Endothelial cell of umbilical vein (primary cell): ENCODE data around the gene LARGE1. TPM values are rescaled to one million over a fixed set of nuclear protein-coding genes. Genes with fewer than 3 reads are reported as not detected.

ENCODE experiments used
- BruUV-seq: library from RNA; stranded (reverse); fragments of 400-500 nt; replicated peaks from 2 replicates; lab custom pipeline; 2021; lab: Mats Ljungman, UMichigan
- CTCF ChIA-PET: fragments of 300-600, 350-600 bp; sonication (Branson Sonifier 250); formaldehyde crosslinking; loops from one replicate; lab custom pipeline; 2021; ENCODE audit warnings: antibody characterized with exemption, inconsistent platforms; lab: Charles Lee
- POLR2A ChIA-PET: fragments of 300-600, 350-600 bp; sonication (Branson Sonifier 250); formaldehyde crosslinking; loops from one replicate; lab custom pipeline; 2021; ENCODE audit warnings: antibody characterized with exemption, inconsistent platforms; lab: Charles Lee
- DNase-seq: peaks from one replicate; pipeline ENCODE4 v3.0.0-alpha.2; 2011; ENCODE audit warnings: low read depth, low spot score
- FAIRE-seq: peaks from 2 replicates; lab custom pipeline; 2011; peaks lifted over from hg19 to GRCh38; lab: Jason Lieb, UNC
- H2AFZ ChIP-seq: 2 replicates; pipeline ENCODE4 v1.6.0; 2012; ENCODE audit warnings: low read depth, low read length, control low read depth, inconsistent platforms
- H3K27ac ChIP-seq: 2 replicates; pipeline ENCODE4 v1.5.1; 2011; ENCODE audit warnings: low read depth, mild to moderate bottlenecking, control low read depth, low read length, moderate library complexity; ENCODE audit not compliant: insufficient read depth
- H3K27me3 ChIP-seq, 2 experiments: 2 replicates each; pipeline versions ENCODE4 v1.6.0 to v1.6.1; 2011; ENCODE audit warnings: low read length in 2 of 2, mixed read lengths in 1 of 2; ENCODE audit not compliant: control insufficient read depth in 2 of 2, insufficient read depth in 2 of 2
- H3K36me3 ChIP-seq, 2 experiments: 2 replicates in 1 of 2; 3 replicates in 1 of 2; pipeline ENCODE4 v1.5.1; 2011; ENCODE audit warnings: low read length in 2 of 2, mild to moderate bottlenecking in 1 of 2, moderate library complexity in 1 of 2; ENCODE audit not compliant: control insufficient read depth in 2 of 2, insufficient read depth in 2 of 2; ENCODE audit errors: extremely low read depth in 1 of 2
- H3K4me1 ChIP-seq: 3 replicates; pipeline ENCODE4 v1.5.1; 2011; ENCODE audit warnings: mild to moderate bottlenecking, low read length; ENCODE audit not compliant: control insufficient read depth, insufficient read depth; ENCODE audit errors: extremely low read depth
- H3K4me2 ChIP-seq: 2 replicates; pipeline ENCODE4 v1.6.1; 2011; ENCODE audit warnings: low read length, control low read depth, mixed read lengths; ENCODE audit not compliant: insufficient read depth
- H3K4me3 ChIP-seq, 3 experiments: fragments of 200-600 bp in 1 of 3; sonication (generic), shearing (Covaris generic) in 1 of 3; replicated peaks in 1 of 3; 2 replicates each; pipeline ENCODE4 v1.5.1; 2011 to 2016; ENCODE audit warnings: control low read depth in 3 of 3, low read length in 3 of 3, mild to moderate bottlenecking in 2 of 3, inconsistent platforms in 1 of 3, low read depth in 1 of 3, moderate library complexity in 1 of 3; ENCODE audit not compliant: insufficient read depth in 1 of 3
- H3K79me2 ChIP-seq: 2 replicates; pipeline ENCODE4 v1.6.0; 2012; ENCODE audit warnings: low read length, inconsistent platforms; ENCODE audit not compliant: control insufficient read depth, insufficient read depth
- H3K9ac ChIP-seq: replicated peaks from 2 replicates; pipeline ENCODE3; 2011; ENCODE audit warnings: low read length, control low read depth; ENCODE audit not compliant: insufficient read depth; ENCODE audit errors: extremely low read depth
- H3K9me1 ChIP-seq: replicated peaks from 3 replicates; pipeline ENCODE4 v1.6.0; 2011; ENCODE audit warnings: mild to moderate bottlenecking, low read length; ENCODE audit not compliant: control insufficient read depth, insufficient read depth; ENCODE audit errors: extremely low read depth
- H3K9me3 ChIP-seq: replicated peaks from 2 replicates; pipeline ENCODE4 v1.5.1; 2012; ENCODE audit warnings: low read length, inconsistent platforms; ENCODE audit not compliant: control insufficient read depth, insufficient read depth
- H4K20me1 ChIP-seq: replicated peaks from 2 replicates; pipeline ENCODE3; 2011; ENCODE audit warnings: mild to moderate bottlenecking, low read length; ENCODE audit not compliant: control insufficient read depth, insufficient read depth; ENCODE audit errors: extremely low read depth
- EZH2 ChIP-seq: IDR thresholded peaks from 2 replicates; pipeline ENCODE4 v1.6.1; 2012; ENCODE audit warnings: borderline replicate concordance, low read depth, mild to moderate bottlenecking, moderate library complexity, low read length, inconsistent platforms; ENCODE audit not compliant: severe bottlenecking
- FOS ChIP-seq: IDR thresholded peaks from 2 replicates; pipeline ENCODE4 v1.6.1; 2011; ENCODE audit warnings: mild to moderate bottlenecking, low read length, moderate library complexity, borderline replicate concordance; ENCODE audit not compliant: insufficient read depth
- GATA2 ChIP-seq: IDR thresholded peaks from 2 replicates; pipeline ENCODE4 v1.7.0; 2011; ENCODE audit warnings: low read depth, mild to moderate bottlenecking, moderate library complexity, mixed read lengths, low read length; ENCODE audit not compliant: insufficient read length, insufficient read depth
- JUN ChIP-seq: IDR thresholded peaks from 2 replicates; pipeline ENCODE4 v1.6.1; 2011; ENCODE audit warnings: borderline replicate concordance, low read depth; ENCODE audit not compliant: insufficient read length, insufficient read depth
- MYC ChIP-seq: IDR thresholded peaks from one replicate; pipeline ENCODE4 v1.6.1; 2011; ENCODE audit warnings: mild to moderate bottlenecking, low read depth, low read length
- POLR2A ChIP-seq: IDR thresholded peaks from 2 replicates; pipeline ENCODE4 v1.6.1; 2012; ENCODE audit warnings: low read depth, mild to moderate bottlenecking, control low read depth, low read length
- POLR2AphosphoS5 ChIP-seq: IDR thresholded peaks from 2 replicates; pipeline ENCODE4 v1.6.1; 2012; ENCODE audit warnings: low read depth, mild to moderate bottlenecking, control low read depth, low read length, moderate library complexity; ENCODE audit not compliant: insufficient read depth
- dilution Hi-C: fragments of 300-500 bp; cut with MboI; formaldehyde crosslinking; loops from one replicate; pipeline ENCODE4 v1.15.0; 2019; ENCODE audit warnings: low sequenced_read_pairs; ENCODE audit not compliant: extremely low pct_ligation_motif_present
- intact Hi-C: fragments of 100-400 bp; cut with micrococcal nuclease; formaldehyde crosslinking; loops from one replicate; pipeline ENCODE4 v1.10.0; 2022
- polyA plus RNA-seq, 4 experiments: library from polyadenylated mRNA; depleted of rRNA in 3 of 4; stranded (reverse) in 3 of 4; unstranded in 1 of 4; fragments of >200 nt; gene quantifications; 2 replicates each; pipeline versions ENCODE4 v1.2.1 to v1.2.3, GENCODE V29; 2011 to 2012; ENCODE audit warnings: missing spikeins in 1 of 4
- total RNA-seq: library from RNA; stranded (reverse); gene quantifications from 2 replicates; pipeline ENCODE4 v1.2.3, GENCODE V29; 2021
- TF ChIP-seq, protein P1 (sequence below), 2 donors: IDR thresholded peaks; 1 replicate in 1 of 2; 2 replicates in 1 of 2; pipeline ENCODE4 v1.5.1; 2011; ENCODE audit warnings: low read length in 2 of 2, mild to moderate bottlenecking in 2 of 2, moderate library complexity in 2 of 2, control low read depth in 1 of 2, inconsistent platforms in 1 of 2, low read depth in 1 of 2; ENCODE audit not compliant: insufficient read depth in 1 of 2; ENCODE audit errors: extremely low read depth in 1 of 2
- TF ChIP-seq, protein P2 (sequence below): IDR thresholded peaks from 2 replicates; pipeline ENCODE4 v1.6.1; 2011; ENCODE audit not compliant: insufficient read depth, insufficient read length

The LARGE1 gene
- total and polyA plus RNA-seq, 2 donors (not counting 3 experiments of a cell fraction or from before 2014, with no cell fraction given), result 0.95 to 4.4 TPM

DNA sequence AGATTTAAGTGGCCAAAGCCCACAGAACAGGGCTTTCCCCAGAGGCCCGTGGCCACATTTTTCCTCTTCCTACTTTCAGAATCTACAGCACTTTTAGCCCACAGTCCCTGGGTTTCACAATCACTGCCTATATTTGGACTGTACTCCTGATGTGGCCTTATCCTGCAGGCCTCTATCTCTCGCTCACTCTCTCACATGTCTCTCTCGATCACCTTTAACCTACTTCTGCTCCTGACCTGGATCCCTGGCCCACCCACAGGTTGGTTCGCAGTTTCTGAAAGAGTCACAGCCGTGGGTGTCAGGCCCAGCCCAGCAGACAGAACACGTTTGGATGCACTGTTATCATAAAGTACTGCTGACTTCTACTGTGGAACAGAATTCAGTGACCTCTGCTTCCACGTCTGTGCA lies 55.5 kb downstream of the LARGE1 start:
- no peak overlapping the region for H3K9ac ChIP-seq
- H3K79me2 ChIP-seq, result no peaks in the 10 kb centered on the region
- H3K4me3 ChIP-seq, result no peak overlapping the region
- BruUV-seq, result no TSS peak
- intact Hi-C loops (no loop called here), dilution Hi-C loops (no loop called here)
- no peak overlapping the region for H3K27ac ChIP-seq
- TF ChIP-seq, protein P1, sequence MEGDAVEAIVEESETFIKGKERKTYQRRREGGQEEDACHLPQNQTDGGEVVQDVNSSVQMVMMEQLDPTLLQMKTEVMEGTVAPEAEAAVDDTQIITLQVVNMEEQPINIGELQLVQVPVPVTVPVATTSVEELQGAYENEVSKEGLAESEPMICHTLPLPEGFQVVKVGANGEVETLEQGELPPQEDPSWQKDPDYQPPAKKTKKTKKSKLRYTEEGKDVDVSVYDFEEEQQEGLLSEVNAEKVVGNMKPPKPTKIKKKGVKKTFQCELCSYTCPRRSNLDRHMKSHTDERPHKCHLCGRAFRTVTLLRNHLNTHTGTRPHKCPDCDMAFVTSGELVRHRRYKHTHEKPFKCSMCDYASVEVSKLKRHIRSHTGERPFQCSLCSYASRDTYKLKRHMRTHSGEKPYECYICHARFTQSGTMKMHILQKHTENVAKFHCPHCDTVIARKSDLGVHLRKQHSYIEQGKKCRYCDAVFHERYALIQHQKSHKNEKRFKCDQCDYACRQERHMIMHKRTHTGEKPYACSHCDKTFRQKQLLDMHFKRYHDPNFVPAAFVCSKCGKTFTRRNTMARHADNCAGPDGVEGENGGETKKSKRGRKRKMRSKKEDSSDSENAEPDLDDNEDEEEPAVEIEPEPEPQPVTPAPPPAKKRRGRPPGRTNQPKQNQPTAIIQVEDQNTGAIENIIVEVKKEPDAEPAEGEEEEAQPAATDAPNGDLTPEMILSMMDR (IDR thresholded peaks at IDR 0.05; ENCODE audit: extremely low read depth in 1 of 2, insufficient read depth in 1 of 2, low read depth in 1 of 2, low read length in 2 of 2), result no peak
- no peak for TF ChIP-seq MYC
- no peak for TF ChIP-seq GATA2
- no peak for TF ChIP-seq EZH2
- no peak for TF ChIP-seq JUN
- TF ChIP-seq POLR2AphosphoS5, result no peak
- TF ChIP-seq POLR2A, result no peak
- TF ChIP-seq, protein P2, sequence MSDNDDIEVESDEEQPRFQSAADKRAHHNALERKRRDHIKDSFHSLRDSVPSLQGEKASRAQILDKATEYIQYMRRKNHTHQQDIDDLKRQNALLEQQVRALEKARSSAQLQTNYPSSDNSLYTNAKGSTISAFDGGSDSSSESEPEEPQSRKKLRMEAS, result no peak
- TF ChIP-seq FOS, result no peak
- no peaks in the 10 kb centered on the region for H3K36me3 ChIP-seq
- no peak overlapping the region for H3K4me2 ChIP-seq
- DNase-seq (no peak), FAIRE-seq (no peak)
- no peak overlapping the region for H2AFZ ChIP-seq
- H4K20me1 ChIP-seq, result no peaks in the 10 kb centered on the region
- no peaks in the 10 kb centered on the region for H3K4me1 ChIP-seq
- POLR2A ChIA-PET, result no interaction called here
- H3K9me3 ChIP-seq, result peaks cover 3% of the 10 kb centered on the region
- H3K9me1 ChIP-seq, result no peaks in the 10 kb centered on the region
- no peaks in the 10 kb centered on the region for H3K27me3 ChIP-seq
- CTCF ChIA-PET, result no interaction called here
